Endodermal cell (in vitro differentiated cells): Measurements from ENCODE around the gene ASTN2. TPM values are rescaled to one million over a fixed set of nuclear protein-coding genes. Genes with fewer than 3 reads are reported as not detected.

Experiments used
- DNase-seq: peaks from one replicate; pipeline ENCODE4 v3.0.0-alpha.2; 2017
- H3K27ac ChIP-seq: 2 replicates; pipeline ENCODE4 v1.5.1; 2013; ENCODE audit warnings: mild to moderate bottlenecking, low read depth, low read length, moderate library complexity
- H3K27me3 ChIP-seq: 2 replicates; pipeline ENCODE4 v1.6.1; 2013; ENCODE audit warnings: mild to moderate bottlenecking, low read length, moderate library complexity; ENCODE audit not compliant: insufficient read depth, control insufficient read depth, poor library complexity, severe bottlenecking
- H3K36me3 ChIP-seq: 2 replicates; pipeline ENCODE4 v1.7.0; 2013; ENCODE audit warnings: mild to moderate bottlenecking, low read length, moderate library complexity; ENCODE audit not compliant: control insufficient read depth, insufficient read depth
- H3K4me1 ChIP-seq: one replicate; pipeline ENCODE4 v1.7.0; 2013; ENCODE audit warnings: low read length; ENCODE audit not compliant: control insufficient read depth, insufficient read depth
- H3K4me3 ChIP-seq: 2 replicates; pipeline ENCODE4 v1.5.1; 2013; ENCODE audit warnings: mild to moderate bottlenecking, low read length, moderate library complexity
- H3K9ac ChIP-seq: 2 replicates; pipeline ENCODE4 v1.6.1; 2013; ENCODE audit warnings: mild to moderate bottlenecking, low read length, moderate library complexity; ENCODE audit not compliant: poor library complexity, severe bottlenecking; ENCODE audit errors: extremely low read depth
- H3K9me3 ChIP-seq: 2 replicates; pipeline ENCODE4 v1.6.1; 2013; ENCODE audit warnings: mild to moderate bottlenecking, low read length, moderate library complexity; ENCODE audit not compliant: control insufficient read depth
- H3K27ac Mint-ChIP-seq: 2 replicates; pipeline ENCODE4 v1.8.0; 2020; ENCODE audit warnings: mixed read lengths
- H3K27me3 Mint-ChIP-seq: 2 replicates; pipeline ENCODE4 v1.8.0; 2021; ENCODE audit warnings: mild to moderate bottlenecking, mixed read lengths; ENCODE audit not compliant: insufficient read depth
- H3K36me3 Mint-ChIP-seq: 2 replicates; pipeline ENCODE4 v1.8.0; 2020; ENCODE audit warnings: low read depth, mixed read lengths
- H3K4me1 Mint-ChIP-seq: 2 replicates; pipeline ENCODE4 v1.8.0; 2020; ENCODE audit warnings: mixed read lengths
- H3K4me3 Mint-ChIP-seq: 2 replicates; pipeline ENCODE4 v1.8.0; 2020; ENCODE audit warnings: mild to moderate bottlenecking, moderate library complexity, mixed read lengths
- H3K9me3 Mint-ChIP-seq: 2 replicates; pipeline ENCODE4 v1.8.0; 2020; ENCODE audit warnings: mild to moderate bottlenecking, mixed read lengths
- CTCF ChIP-seq: fragments of 200-600 bp; sonication (generic); conservative IDR thresholded peaks from 2 replicates; pipeline ENCODE4 v1.5.0; 2021; ENCODE audit warnings: antibody characterized with exemption, mild to moderate bottlenecking
- WGBS, 2 experiments: methylation state at CpG; one replicate each; pipeline versions ENCODE4 v1.1.5 to v1.1.7; 2013; ENCODE audit warnings: missing lambda C conversion rate in 2 of 2, mixed read lengths in 1 of 2; ENCODE audit not compliant: insufficient coverage in 1 of 2, insufficient read length in 1 of 2; 5-methylcytosine and 5-hydroxymethylcytosine counted together
- total RNA-seq, 2 donors: library from RNA; stranded (reverse); fragmentation: NEBNext Ultra II Directional in 1 of 2; extraction: Animal tissue kit (Norgen Biotek cat#: 25700) in 1 of 2; gene quantifications; 2 replicates in 1 of 2; 3 replicates in 1 of 2; pipeline ENCODE4 v1.2.1, GENCODE V29; 2021

The ASTN2 gene
- total RNA-seq, 2 donors from 2014 or later, result 8.9 to 10.4 TPM

- H3K36me3 ChIP-seq, result peaks cover 84% of the 10 kb centered on the region
- H3K27ac ChIP-seq, result no peak overlapping the region
- H3K27me3 ChIP-seq, result no peaks in the 10 kb centered on the region
- peaks cover 43% of the 10 kb centered on the region for H3K36me3 Mint-ChIP-seq
- H3K9me3 ChIP-seq, result no peaks in the 10 kb centered on the region
- no peak for DNase-seq
- no peak overlapping the region for H3K4me3 Mint-ChIP-seq
- no peak overlapping the region for H3K4me3 ChIP-seq
- H3K27ac Mint-ChIP-seq, result no peak overlapping the region
- no peaks in the 10 kb centered on the region for H3K9me3 Mint-ChIP-seq
- H3K27me3 Mint-ChIP-seq, result no peaks in the 10 kb centered on the region
- WGBS, 2 experiments, result 50 to 60% methylated on average over 2 to 3 of the region's 3 CpGs
- peaks cover 8% of the 10 kb centered on the region for H3K4me1 Mint-ChIP-seq
- no peaks in the 10 kb centered on the region for H3K4me1 ChIP-seq
- no peak for TF ChIP-seq CTCF
- no peak overlapping the region for H3K9ac ChIP-seq
Measured at GRCh38 chr9:116695438-116695837, 719.4 kb downstream of the ASTN2 start.

GRCh38 chr9:116694785-116695291 lies 720.0 kb downstream of the ASTN2 start:
- Histone ChIP-seq H3K27ac (no peak overlapping the region), H3K27me3 (no peaks in the 10 kb centered on the region), H3K4me3 (no peak overlapping the region), H3K4me1 (no peaks in the 10 kb centered on the region), H3K36me3 (peaks cover 79% of the 10 kb centered on the region), H3K9me3 (no peaks in the 10 kb centered on the region), H3K9ac (no peak overlapping the region)
- no peak for TF ChIP-seq CTCF
- peaks cover 8% of the 10 kb centered on the region for H3K4me1 Mint-ChIP-seq
- H3K27me3 Mint-ChIP-seq, result no peaks in the 10 kb centered on the region
- 94 to 100% methylated on average over 1 to 2 of the region's 4 CpGs for WGBS, 2 experiments
- H3K4me3 Mint-ChIP-seq, result no peak overlapping the region
- no peak overlapping the region for H3K27ac Mint-ChIP-seq
- DNase-seq, result no peak
- H3K36me3 Mint-ChIP-seq, result peaks cover 37% of the 10 kb centered on the region
- no peaks in the 10 kb centered on the region for H3K9me3 Mint-ChIP-seq

GRCh38 chr9:116693233-116693731 lies 721.6 kb downstream of the ASTN2 start:
- Mint-ChIP-seq H3K27me3 (no peaks in the 10 kb centered on the region), H3K36me3 (peaks cover 21% of the 10 kb centered on the region), H3K4me3 (no peak overlapping the region), H3K4me1 (peaks cover 22% of the 10 kb centered on the region), H3K27ac (no peak overlapping the region), H3K9me3 (no peaks in the 10 kb centered on the region)
- H3K27ac ChIP-seq, result no peak overlapping the region
- 94 to 100% methylated on average over 1 to 2 of the region's 2 CpGs for WGBS, 2 experiments
- peaks cover 63% of the 10 kb centered on the region for H3K36me3 ChIP-seq
- no peaks in the 10 kb centered on the region for H3K9me3 ChIP-seq
- no peaks in the 10 kb centered on the region for H3K27me3 ChIP-seq
- DNase-seq, result no peak
- H3K4me3 ChIP-seq, result no peak overlapping the region
- no peak overlapping the region for H3K9ac ChIP-seq
- TF ChIP-seq CTCF, result no peak
- no peaks in the 10 kb centered on the region for H3K4me1 ChIP-seq
